ENCODE measurements around the gene PEX12.

GRCh38 chr17:35560703-35561102 is 17.7 kb downstream of the PEX12 start, which contains the start of gene SLFN14:
- TF ChIP-seq CTCF (IDR thresholded peaks at IDR 0.05; ENCODE audit: insufficient read depth, low read length): no peak
- no peak for TF ChIP-seq REST (IDR thresholded peaks at IDR 0.05; ENCODE audit: insufficient replicate concordance, low read depth)
- no peak for TF ChIP-seq SPI1 (IDR thresholded peaks at IDR 0.05; ENCODE audit: borderline replicate concordance, low read depth)
- TF ChIP-seq POLR2AphosphoS5 (IDR thresholded peaks at IDR 0.05; ENCODE audit: low read depth): no peak
